Fibroblast of upper back skin (primary cell): ENCODE measurements around the gene CTU2.

Experiments
- DNase-seq: peaks from one replicate; pipeline ENCODE4 v3.0.0-alpha.2; 2013

Gene CTU2

GRCh38 chr16:88681709-88682451 lies 24.4 kb upstream of the CTU2 start:
- no peak for DNase-seq

- no peak for DNase-seq
Observed at GRCh38 chr16:88684569-88685155, 21.6 kb upstream of the CTU2 start.

GRCh38 chr16:88685156-88686061 lies 20.9 kb upstream of the CTU2 start:
- peak; percentile 48 for DNase-seq

GRCh38 chr16:88686062-88686438 lies 20.3 kb upstream of the CTU2 start:
- no peak for DNase-seq

- DNase-seq, result peak; percentile 25
Observed at GRCh38 chr16:88686439-88687253, 19.7 kb upstream of the CTU2 start, which contains the start of gene SNAI3. Gene SNAI3 (minus strand): TSS chr16:88686507. CDS start chr16:88686406, 101 bp downstream.

- DNase-seq, result no peak
Observed at GRCh38 chr16:88687254-88687576, 19.1 kb upstream of the CTU2 start.

- no peak for DNase-seq
Observed at GRCh38 chr16:88687676-88688012, 18.7 kb upstream of the CTU2 start.

GRCh38 chr16:88688013-88688778 lies 18.1 kb upstream of the CTU2 start:
- no peak for DNase-seq

GRCh38 chr16:88690341-88691128 lies 15.8 kb upstream of the CTU2 start:
- DNase-seq, result no peak

- no peak for DNase-seq
Observed at GRCh38 chr16:88691129-88691813, 15.0 kb upstream of the CTU2 start.

GRCh38 chr16:88691924-88692560 lies 14.3 kb upstream of the CTU2 start:
- DNase-seq, result no peak

- DNase-seq, result no peak
Observed at GRCh38 chr16:88692861-88693260, 13.4 kb upstream of the CTU2 start.

GRCh38 chr16:88693420-88694177 lies 12.7 kb upstream of the CTU2 start:
- no peak for DNase-seq

GRCh38 chr16:88694221-88695087 lies 11.8 kb upstream of the CTU2 start:
- no peak for DNase-seq

GRCh38 chr16:88695218-88695617 lies 11.1 kb upstream of the CTU2 start:
- no peak for DNase-seq

GRCh38 chr16:88695753-88696152 lies 10.6 kb upstream of the CTU2 start:
- DNase-seq, result no peak

GRCh38 chr16:88696441-88696840 lies 9.9 kb upstream of the CTU2 start:
- DNase-seq, result no peak

- DNase-seq, result no peak
Observed at GRCh38 chr16:88697116-88697830, 9.0 kb upstream of the CTU2 start.
